Measurements from ENCODE around the gene DNAAF8. TPM values are rescaled to one million over a fixed set of nuclear protein-coding genes. Genes with fewer than 3 reads are reported as not detected.

DNAAF8 gene
- 1.0 to 1.8 TPM (median 1.2 TPM) in 5 replicates for total RNA-seq (2022; extraction: Qiagen RNA extraction)

DNA sequence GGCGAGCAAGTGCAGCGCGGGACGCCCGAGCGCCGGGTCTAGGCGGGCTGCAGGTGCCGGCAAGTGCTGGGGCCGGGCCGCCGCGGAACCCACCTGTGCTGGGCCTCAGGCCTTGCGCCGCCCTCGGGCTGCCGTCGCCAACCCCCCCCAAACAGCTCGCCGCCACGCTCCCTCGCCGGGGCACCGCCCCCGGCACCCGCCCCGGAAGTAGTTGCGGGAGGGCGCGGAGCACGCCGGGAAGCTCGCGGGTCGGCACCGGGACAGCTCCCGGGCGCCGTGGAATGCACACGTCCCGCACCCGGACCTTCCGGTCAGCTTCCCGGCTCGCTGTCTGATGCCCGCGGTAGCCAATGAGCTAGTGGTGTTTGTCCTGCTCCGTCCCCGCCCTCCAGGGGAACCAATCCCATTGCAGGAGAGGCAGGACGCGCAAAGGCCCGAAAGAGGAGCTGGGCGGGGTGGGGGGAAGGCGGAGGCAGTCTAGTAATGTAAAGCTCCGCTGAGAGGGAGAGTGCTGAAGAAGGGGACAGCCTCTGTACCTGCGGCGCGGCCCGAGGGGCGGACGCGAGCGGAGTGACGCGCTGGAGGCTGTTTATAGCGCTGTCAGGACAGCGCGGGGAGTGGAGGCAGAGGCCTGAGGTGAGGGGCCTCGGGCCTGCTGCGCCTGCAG, at the start of gene DNAAF8, which contains the start of gene ANKS3:
Gene DNAAF8 (plus strand): TSS at position 475 of the 667 bp plus-strand sequence. CDS start 1,978 bp downstream, outside the sequence.
Gene ANKS3 (minus strand): TSS at position 209 of the 667 bp plus-strand sequence. CDS start 4,122 bp downstream, outside the sequence.

DNA sequence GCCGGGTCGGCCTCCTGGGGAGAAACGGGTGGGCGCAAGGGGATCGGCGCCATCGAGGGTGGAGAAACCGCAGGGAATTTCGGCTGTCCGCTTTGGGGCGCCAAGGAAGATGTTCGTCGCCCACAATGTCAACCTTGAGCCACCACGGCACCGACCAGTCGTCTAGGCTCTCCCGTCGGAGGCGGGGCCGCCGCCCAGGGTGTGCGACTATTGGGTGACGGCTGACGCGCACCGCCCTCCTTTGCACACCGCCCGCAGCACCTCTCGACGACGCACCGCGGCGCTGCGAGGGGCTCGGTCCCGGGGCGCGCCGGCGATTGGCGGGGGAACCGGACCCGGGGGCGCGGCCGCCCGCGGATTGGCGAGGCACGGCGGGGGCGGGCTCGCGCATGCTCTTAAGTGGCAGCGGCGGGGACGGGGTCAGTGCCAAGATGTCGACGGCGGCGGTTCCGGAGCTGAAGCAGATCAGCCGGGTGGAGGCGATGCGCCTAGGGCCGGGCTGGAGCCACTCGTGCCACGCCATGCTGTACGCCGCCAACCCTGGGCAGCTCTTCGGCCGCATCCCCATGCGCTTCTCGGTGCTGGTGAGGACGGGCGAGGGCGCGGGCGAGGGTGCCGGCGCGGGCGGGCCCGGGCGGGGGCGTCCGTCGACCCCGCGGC, 40.9 kb upstream of the DNAAF8 start, which contains the start of gene NUDT16L1:
Gene NUDT16L1 (plus strand): TSS at position 267 of the 660 bp plus-strand sequence. CDS start 165 bp downstream, at position 432.

DNA sequence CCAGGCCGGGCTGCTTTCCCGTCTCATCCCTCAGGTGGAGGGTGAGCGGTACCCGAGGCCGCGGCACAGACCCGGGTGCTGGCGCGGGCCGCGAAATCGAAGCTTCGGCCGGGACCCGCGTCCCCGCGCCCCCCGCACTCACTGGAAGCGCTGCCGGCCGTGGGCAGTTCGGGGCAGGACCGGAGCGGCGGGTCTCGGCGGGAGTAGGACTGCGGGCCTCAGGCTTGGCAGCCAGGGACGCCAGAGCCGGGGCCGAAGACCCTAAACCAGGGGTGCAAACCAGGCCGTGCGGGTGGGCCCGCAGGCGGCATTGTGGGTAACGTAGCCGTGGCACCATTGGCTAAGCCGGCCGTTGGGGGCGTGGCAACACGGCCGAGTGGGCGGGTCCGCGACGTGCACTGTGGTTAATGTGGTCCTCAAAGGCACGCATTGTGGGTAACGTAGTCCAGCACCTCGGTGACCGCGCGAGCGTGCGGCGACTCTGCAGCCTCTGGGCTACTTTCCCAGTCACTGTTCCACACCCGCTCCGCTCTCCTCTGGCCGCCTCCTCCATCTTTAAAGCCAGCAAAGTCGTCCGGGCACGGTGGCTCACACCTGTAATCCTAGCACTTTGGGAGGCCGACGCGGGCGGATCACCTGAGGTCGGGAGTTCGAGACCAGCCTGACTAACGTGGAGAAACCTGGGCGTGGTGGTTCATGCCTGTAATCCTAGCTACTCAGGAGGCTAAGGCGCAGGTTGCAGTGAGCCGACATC, 32.7 kb downstream of the DNAAF8 start, which contains the start of gene ZNF500:
Gene ZNF500 (minus strand): TSS at position 288 of the 754 bp plus-strand sequence. CDS start 1,184 bp downstream, outside the sequence.

DNA sequence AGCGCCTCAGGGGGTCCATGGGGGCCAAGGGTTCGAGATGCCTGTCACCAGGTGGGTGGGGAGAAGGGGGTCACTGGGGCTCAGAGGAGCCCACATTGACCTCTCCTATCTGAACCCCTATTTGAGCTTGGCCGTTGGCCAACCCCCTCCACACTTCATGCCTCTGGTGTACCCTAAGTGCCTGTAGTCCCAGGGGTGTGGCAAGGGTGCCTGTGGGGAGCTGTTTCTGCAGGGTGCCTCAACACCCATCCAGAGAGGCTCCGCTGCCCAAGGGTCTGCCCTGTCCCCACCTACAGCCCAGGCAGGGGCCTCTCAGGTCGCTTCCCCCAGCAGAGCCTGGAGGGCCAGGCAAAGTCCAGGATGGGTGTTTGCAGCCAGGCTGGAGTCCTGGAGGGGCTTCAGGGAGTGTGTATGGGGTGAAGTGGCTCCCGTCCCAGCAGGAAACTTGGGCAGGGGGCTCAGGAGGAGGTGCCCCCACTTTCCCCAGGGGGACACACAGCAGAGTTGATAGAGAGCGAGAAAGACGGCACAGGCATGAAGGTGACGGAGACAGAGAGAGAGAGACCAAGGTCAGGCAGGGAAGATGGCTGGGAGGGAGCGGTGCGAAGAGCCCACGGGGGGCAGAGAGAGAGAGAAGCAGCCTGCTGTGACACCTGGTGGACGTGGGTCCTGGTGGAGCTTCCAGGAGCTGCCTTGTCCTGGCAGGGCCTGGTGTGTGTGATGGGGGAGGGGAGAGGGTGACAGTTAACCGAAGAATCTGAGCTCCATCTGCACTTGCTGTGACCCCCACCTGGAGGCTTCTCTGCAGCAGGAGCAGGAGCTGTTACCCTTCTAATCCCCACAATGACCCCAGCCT, 53.5 kb downstream of the DNAAF8 start, which contains the start of gene SEPTIN12:
Gene SEPTIN12 (minus strand): TSS at position 719 of the 856 bp plus-strand sequence. CDS start 700 bp downstream, at position 19.

DNA sequence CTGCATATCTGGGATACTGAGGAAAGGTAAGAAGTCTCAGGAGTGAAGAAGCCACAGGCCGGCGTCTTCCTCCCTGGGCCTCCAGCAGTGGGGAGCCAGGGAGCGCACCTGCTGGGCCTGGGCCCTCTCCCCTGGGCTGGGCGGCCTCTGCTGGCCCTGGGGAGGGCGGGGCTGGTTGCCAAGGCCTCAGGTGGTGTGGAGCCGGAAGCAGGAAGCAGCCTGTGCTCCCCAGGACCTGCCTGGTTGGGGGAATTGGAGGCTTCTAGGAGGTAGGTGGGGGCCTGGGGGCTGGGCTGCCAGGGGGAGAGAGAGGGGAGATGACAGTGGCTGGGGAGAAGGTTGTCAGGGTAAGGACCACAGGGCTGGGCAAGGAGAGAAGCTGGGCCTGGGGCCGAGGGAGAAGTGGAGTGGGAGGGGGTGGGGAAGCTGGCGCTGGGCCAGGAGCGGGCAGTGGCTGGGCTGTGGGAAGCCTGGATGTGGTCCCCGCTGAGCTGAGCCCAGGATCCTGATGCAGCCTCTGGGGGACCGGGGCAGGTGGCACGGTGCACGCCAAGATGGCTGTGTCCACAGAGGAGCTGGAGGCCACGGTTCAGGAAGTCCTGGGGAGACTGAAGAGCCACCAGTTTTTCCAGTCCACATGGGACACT, 61.0 kb downstream of the DNAAF8 start, which contains the start of gene SMIM22:
Gene SMIM22 (plus strand): TSS at position 189 of the 647 bp plus-strand sequence. CDS start 366 bp downstream, at position 555.

Other genes starting within 250 kb of the DNAAF8 start
- 11.0 to 13.8 TPM (median 11.9 TPM) in 5 replicates for gene CDIP1, start 195.8 kb upstream of the DNAAF8 start, total RNA-seq (2022; extraction: Qiagen RNA extraction)
- 0.02 to 0.03 TPM in 2 of 5 replicates, not detected in the others for gene C16orf96, start 178.2 kb upstream of the DNAAF8 start, total RNA-seq (2022; extraction: Qiagen RNA extraction)
- 34.5 to 67.4 TPM (median 61.1 TPM) in 5 replicates for gene UBALD1, start 119.6 kb upstream of the DNAAF8 start, total RNA-seq (2022; extraction: Qiagen RNA extraction)
- 35.8 to 41.3 TPM (median 40.5 TPM) in 5 replicates for gene MGRN1, start 109.7 kb upstream of the DNAAF8 start, total RNA-seq (2022; extraction: Qiagen RNA extraction)
- 14.9 to 26.8 TPM (median 25.8 TPM) in 5 replicates for gene NUDT16L1, start 41.0 kb upstream of the DNAAF8 start, total RNA-seq (2022; extraction: Qiagen RNA extraction)
- gene ANKS3, start 266 bp upstream of the DNAAF8 start, total RNA-seq (2022; extraction: Qiagen RNA extraction) = 20.5 to 28.5 TPM (median 27.7 TPM) in 5 replicates
- gene ZNF500, start 32.6 kb downstream of the DNAAF8 start, total RNA-seq (2022; extraction: Qiagen RNA extraction) = 6.8 to 10.3 TPM (median 8.7 TPM) in 5 replicates
- 0.16 TPM in 1 of 5 replicates, not detected in the others for gene SEPTIN12, start 53.8 kb downstream of the DNAAF8 start, total RNA-seq (2022; extraction: Qiagen RNA extraction)
- not detected in 5 replicates for gene SMIM22, start 60.8 kb downstream of the DNAAF8 start, total RNA-seq (2022; extraction: Qiagen RNA extraction)
- 8.7 to 16.3 TPM (median 15.1 TPM) in 5 replicates for gene ROGDI, start 68.1 kb downstream of the DNAAF8 start, total RNA-seq (2022; extraction: Qiagen RNA extraction)
- gene GLYR1, start 112.8 kb downstream of the DNAAF8 start, total RNA-seq (2022; extraction: Qiagen RNA extraction) = 39.9 to 44.5 TPM (median 43.0 TPM) in 5 replicates
- 26.1 to 29.5 TPM (median 27.8 TPM) in 5 replicates for gene UBN1, start 112.9 kb downstream of the DNAAF8 start, total RNA-seq (2022; extraction: Qiagen RNA extraction)
- 2.4 to 3.3 TPM (median 3.1 TPM) in 5 replicates for gene PPL, start 202.6 kb downstream of the DNAAF8 start, total RNA-seq (2022; extraction: Qiagen RNA extraction)
- 0.01 to 0.04 TPM (median 0.03 TPM) in 5 replicates for gene SEC14L5, start 223.8 kb downstream of the DNAAF8 start, total RNA-seq (2022; extraction: Qiagen RNA extraction)